Loucy (cell line): ENCODE measurements around the gene CEBPB.

ENCODE experiments used
- H2AFZ ChIP-seq: fragments of 200-600 bp; sonication (generic); 2 replicates; pipeline ENCODE4 v1.6.0; 2016; ENCODE audit warnings: antibody characterized with exemption, mild to moderate bottlenecking, low read length, moderate library complexity
- H3F3A ChIP-seq: fragments of 200-600 bp; 2 replicates; pipeline ENCODE4 v1.6.0; 2016; ENCODE audit warnings: antibody characterized with exemption, low read depth, mild to moderate bottlenecking
- H3K27me3 ChIP-seq: fragments of 200-600 bp; sonication (generic); 2 replicates; pipeline ENCODE4 v1.6.1; 2014; ENCODE audit warnings: low read length, mild to moderate bottlenecking; ENCODE audit not compliant: insufficient read depth, poor library complexity, severe bottlenecking
- H3K36me3 ChIP-seq: fragments of 200-600 bp; sonication (generic); 2 replicates; pipeline ENCODE4 v1.6.1; 2016; ENCODE audit warnings: low read length; ENCODE audit not compliant: insufficient read depth
- H3K4me1 ChIP-seq: fragments of 200-600 bp; sonication (generic); 2 replicates; pipeline ENCODE4 v1.5.1; 2014; ENCODE audit warnings: low read length, mild to moderate bottlenecking; ENCODE audit not compliant: insufficient read depth, poor library complexity, severe bottlenecking
- H3K4me2 ChIP-seq: fragments of 200-600 bp; sonication (generic); 2 replicates; pipeline ENCODE4 v1.6.0; 2014; ENCODE audit warnings: antibody characterized with exemption, low read length, low read depth, mild to moderate bottlenecking; ENCODE audit not compliant: poor library complexity, severe bottlenecking
- H3K4me3 ChIP-seq: fragments of 200-600 bp; sonication (generic); 2 replicates; pipeline ENCODE4 v1.5.1; 2014; ENCODE audit warnings: low read length, mild to moderate bottlenecking, mixed read lengths; ENCODE audit not compliant: poor library complexity, severe bottlenecking
- H3K79me2 ChIP-seq: fragments of 200-600 bp; sonication (generic); 2 replicates; pipeline ENCODE4 v1.6.1; 2014; ENCODE audit warnings: low read length; ENCODE audit not compliant: insufficient read depth
- H3K9ac ChIP-seq: fragments of 200-600 bp; sonication (generic); 2 replicates; pipeline ENCODE4 v1.6.0; 2014; ENCODE audit warnings: mild to moderate bottlenecking, low read depth, low read length, moderate library complexity; ENCODE audit not compliant: poor library complexity, severe bottlenecking
- H3K9me2 ChIP-seq: fragments of 200-600 bp; sonication (generic); replicated peaks from 2 replicates; pipeline ENCODE4 v1.6.1; 2016; ENCODE audit warnings: low read depth, low read length, mixed read lengths
- H3K9me3 ChIP-seq: fragments of 200-600 bp; sonication (generic); 2 replicates; pipeline ENCODE4 v1.6.1; 2014; ENCODE audit warnings: mild to moderate bottlenecking, antibody characterized with exemption, low read length, low read depth; ENCODE audit not compliant: insufficient read depth
- H4K20me1 ChIP-seq: fragments of 200-600 bp; sonication (generic); 2 replicates; pipeline ENCODE4 v1.6.0; 2014; ENCODE audit warnings: antibody characterized with exemption, low read length, mild to moderate bottlenecking; ENCODE audit not compliant: insufficient read depth, poor library complexity, severe bottlenecking
- EZH2phosphoT487 ChIP-seq: fragments of 200-600 bp; IDR thresholded peaks from 2 replicates; pipeline ENCODE4 v1.6.1; 2018; ENCODE audit warnings: antibody characterized with exemption, mild to moderate bottlenecking, moderate library complexity, borderline replicate concordance
- TF ChIP-seq, protein P1 (sequence below): fragments of 200-600 bp; sonication (generic); conservative IDR thresholded peaks from 2 replicates; pipeline ENCODE4 v1.5.1; 2014; ENCODE audit warnings: mild to moderate bottlenecking, antibody characterized with exemption, low read length

The CEBPB gene

DNA sequence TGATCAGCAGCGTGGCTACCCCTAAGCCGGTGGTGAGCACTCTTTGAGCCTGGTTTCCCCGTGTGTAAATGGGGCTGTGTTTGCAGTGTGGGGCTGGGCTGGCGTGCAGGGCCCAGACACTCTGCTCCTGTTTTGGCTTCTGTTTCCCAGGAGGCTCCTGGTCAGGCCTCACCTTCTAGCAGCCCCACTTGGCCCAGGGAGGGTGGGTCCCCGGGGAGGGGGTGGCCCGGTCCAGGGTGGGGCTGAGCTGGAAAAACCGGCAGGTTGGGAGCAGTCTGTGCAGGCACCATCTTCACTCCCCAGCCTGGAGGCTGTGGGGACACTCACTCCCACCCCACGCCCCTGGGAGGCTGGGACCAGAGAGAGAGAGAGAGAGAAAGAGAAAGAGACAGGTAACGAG lies 25.3 kb downstream of the CEBPB start:
- no peak overlapping the region for H3K4me3 ChIP-seq
- H3K9me3 ChIP-seq: no peaks in the 10 kb centered on the region
- peaks cover 9% of the 10 kb centered on the region for H3K4me1 ChIP-seq
- no peaks in the 10 kb centered on the region for H3F3A ChIP-seq
- H3K27me3 ChIP-seq: no peaks in the 10 kb centered on the region
- H4K20me1 ChIP-seq: no peaks in the 10 kb centered on the region
- H3K36me3 ChIP-seq: no peaks in the 10 kb centered on the region
- H2AFZ ChIP-seq: no peak overlapping the region
- no peak overlapping the region for H3K4me2 ChIP-seq
- no peaks in the 10 kb centered on the region for H3K9me2 ChIP-seq
- no peaks in the 10 kb centered on the region for H3K79me2 ChIP-seq
- no peak overlapping the region for H3K9ac ChIP-seq
- TF ChIP-seq EZH2phosphoT487: no peak
- TF ChIP-seq, protein P1, sequence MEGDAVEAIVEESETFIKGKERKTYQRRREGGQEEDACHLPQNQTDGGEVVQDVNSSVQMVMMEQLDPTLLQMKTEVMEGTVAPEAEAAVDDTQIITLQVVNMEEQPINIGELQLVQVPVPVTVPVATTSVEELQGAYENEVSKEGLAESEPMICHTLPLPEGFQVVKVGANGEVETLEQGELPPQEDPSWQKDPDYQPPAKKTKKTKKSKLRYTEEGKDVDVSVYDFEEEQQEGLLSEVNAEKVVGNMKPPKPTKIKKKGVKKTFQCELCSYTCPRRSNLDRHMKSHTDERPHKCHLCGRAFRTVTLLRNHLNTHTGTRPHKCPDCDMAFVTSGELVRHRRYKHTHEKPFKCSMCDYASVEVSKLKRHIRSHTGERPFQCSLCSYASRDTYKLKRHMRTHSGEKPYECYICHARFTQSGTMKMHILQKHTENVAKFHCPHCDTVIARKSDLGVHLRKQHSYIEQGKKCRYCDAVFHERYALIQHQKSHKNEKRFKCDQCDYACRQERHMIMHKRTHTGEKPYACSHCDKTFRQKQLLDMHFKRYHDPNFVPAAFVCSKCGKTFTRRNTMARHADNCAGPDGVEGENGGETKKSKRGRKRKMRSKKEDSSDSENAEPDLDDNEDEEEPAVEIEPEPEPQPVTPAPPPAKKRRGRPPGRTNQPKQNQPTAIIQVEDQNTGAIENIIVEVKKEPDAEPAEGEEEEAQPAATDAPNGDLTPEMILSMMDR: no peak

DNA sequence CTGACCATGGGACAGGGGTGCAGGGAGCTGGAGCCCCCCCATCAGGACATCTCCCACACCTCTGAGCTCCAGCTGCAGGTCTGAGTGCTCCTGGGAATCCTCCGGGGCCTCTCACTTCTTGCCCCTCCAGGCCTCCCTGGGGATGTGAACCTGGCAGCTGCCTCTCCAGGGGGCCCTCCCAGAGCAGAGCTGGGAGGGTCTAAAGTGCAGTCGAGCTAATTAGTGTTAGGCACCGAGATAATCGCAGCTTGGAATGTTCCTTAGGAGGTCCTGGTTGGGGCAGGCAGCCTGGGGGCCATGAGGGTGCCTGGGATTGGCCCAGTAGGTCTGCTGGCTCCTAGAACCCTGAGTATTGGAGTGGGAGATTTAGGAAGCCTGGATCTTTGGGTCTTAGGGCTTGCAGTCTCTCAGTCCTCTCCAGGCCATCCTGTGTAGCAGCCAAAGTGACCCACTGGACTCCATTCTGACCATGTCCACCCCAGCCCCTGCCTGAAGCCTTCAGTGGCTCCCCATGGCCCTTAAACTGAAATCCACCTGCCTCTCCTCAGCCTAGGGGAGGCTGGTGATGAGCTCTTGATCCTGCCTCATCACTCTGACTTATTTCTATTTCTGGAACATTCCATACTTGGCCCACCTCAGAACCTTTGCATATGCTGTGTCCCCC lies 26.0 kb downstream of the CEBPB start:
- Histone ChIP-seq H3K4me1 (peaks cover 2% of the 10 kb centered on the region), H3K9ac (no peak overlapping the region), H3K9me3 (no peaks in the 10 kb centered on the region), H3K4me2 (no peak overlapping the region), H3K79me2 (no peaks in the 10 kb centered on the region), H3F3A (no peaks in the 10 kb centered on the region), H4K20me1 (no peaks in the 10 kb centered on the region), H2AFZ (no peak overlapping the region), H3K27me3 (no peaks in the 10 kb centered on the region), H3K36me3 (no peaks in the 10 kb centered on the region), H3K4me3 (no peak overlapping the region), H3K9me2 (no peaks in the 10 kb centered on the region)
- TF ChIP-seq, protein P1: no peak
- no peak for TF ChIP-seq EZH2phosphoT487

DNA sequence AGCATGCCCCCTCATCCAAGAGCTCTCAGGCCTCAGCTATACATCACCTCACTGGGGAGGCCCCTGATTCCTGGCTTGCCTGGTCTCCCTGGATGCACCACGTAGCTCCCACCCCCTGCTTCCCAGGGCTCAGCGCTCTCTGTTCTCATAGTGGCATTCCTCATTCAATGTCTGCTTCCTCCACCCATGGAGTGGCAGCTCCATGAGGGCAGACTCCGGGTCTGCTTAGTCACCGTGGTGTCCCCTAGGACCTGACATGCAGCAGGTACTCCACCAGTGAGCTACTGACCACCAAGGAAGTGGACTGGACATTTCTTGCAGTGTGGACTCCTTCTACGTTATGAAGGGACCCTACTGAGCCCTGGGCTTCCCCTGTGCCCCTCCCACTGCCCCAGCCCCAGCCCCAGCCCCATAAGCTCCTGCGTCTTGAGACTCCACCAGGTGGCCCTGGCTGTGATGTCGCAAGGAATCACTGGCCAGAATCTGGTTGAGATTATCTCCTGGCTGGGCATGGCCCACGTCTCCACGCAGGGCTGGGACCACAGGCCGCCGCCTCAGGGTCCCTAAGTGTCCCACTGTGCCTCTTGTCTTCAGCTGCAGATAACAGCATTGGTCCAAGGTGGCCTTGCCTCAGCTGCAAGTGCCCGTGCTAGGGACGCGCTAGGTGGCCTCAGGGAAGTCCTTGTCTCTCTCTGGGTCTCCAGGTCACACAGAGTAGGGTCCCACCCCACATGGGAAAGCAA lies 26.7 kb downstream of the CEBPB start:
- H3K9me3 ChIP-seq: no peaks in the 10 kb centered on the region
- H2AFZ ChIP-seq: no peak overlapping the region
- no peak for TF ChIP-seq EZH2phosphoT487
- TF ChIP-seq, protein P1: no peak
- no peak overlapping the region for H3K4me3 ChIP-seq
- H3K36me3 ChIP-seq: no peaks in the 10 kb centered on the region
- no peak overlapping the region for H3K9ac ChIP-seq
- no peaks in the 10 kb centered on the region for H3K4me1 ChIP-seq
- no peaks in the 10 kb centered on the region for H3K79me2 ChIP-seq
- H3K4me2 ChIP-seq: no peak overlapping the region
- no peaks in the 10 kb centered on the region for H4K20me1 ChIP-seq
- no peaks in the 10 kb centered on the region for H3F3A ChIP-seq
- H3K9me2 ChIP-seq: no peaks in the 10 kb centered on the region
- no peaks in the 10 kb centered on the region for H3K27me3 ChIP-seq
